Adipocyte (in vitro differentiated cells): Measurements from ENCODE around the gene RHBDL2.
"Not testable (repeated sequence)": the region's sequence is repeated elsewhere in the genome, so short reads cannot be mapped to it uniquely, and the experiment has no call there.

Experiments used
- DNase-seq: peaks from one replicate; pipeline ENCODE4 v3.0.0-alpha.2; 2015; ENCODE audit warnings: low read depth
- H3K27me3 ChIP-seq: replicated peaks from 2 replicates; pipeline ENCODE4 v1.7.0; 2013; ENCODE audit warnings: mild to moderate bottlenecking, low read length, moderate library complexity; ENCODE audit not compliant: control insufficient read depth, insufficient read depth
- H3K36me3 ChIP-seq: 2 replicates; pipeline ENCODE4 v1.7.0; 2013; ENCODE audit warnings: low read length, mild to moderate bottlenecking, moderate library complexity; ENCODE audit not compliant: control insufficient read depth, insufficient read depth, severe bottlenecking
- H3K4me1 ChIP-seq: 2 replicates; pipeline ENCODE4 v1.7.0; 2013; ENCODE audit warnings: mild to moderate bottlenecking, low read length, moderate library complexity; ENCODE audit not compliant: control insufficient read depth, insufficient read depth
- H3K4me3 ChIP-seq: 2 replicates; pipeline ENCODE4 v1.7.0; 2013; ENCODE audit warnings: mild to moderate bottlenecking, low read length, moderate library complexity
- H3K9ac ChIP-seq: 2 replicates; pipeline ENCODE4 v1.7.0; 2013; ENCODE audit warnings: mild to moderate bottlenecking, low read length, moderate library complexity
- H3K9me3 ChIP-seq: 2 replicates; pipeline ENCODE4 v1.7.0; 2013; ENCODE audit warnings: mild to moderate bottlenecking, low read length, moderate library complexity; ENCODE audit not compliant: control insufficient read depth

Gene RHBDL2

GRCh38 chr1:38929476-38929875, 12.2 kb downstream of the RHBDL2 start:
- no peaks in the 10 kb centered on the region for H3K36me3 ChIP-seq
- H3K4me1 ChIP-seq: no peaks in the 10 kb centered on the region
- no peak overlapping the region for H3K4me3 ChIP-seq
- H3K9ac ChIP-seq: no peak overlapping the region
- peak; percentile 29 for DNase-seq
- no peaks in the 10 kb centered on the region for H3K27me3 ChIP-seq
- no peaks in the 10 kb centered on the region for H3K9me3 ChIP-seq

DNA sequence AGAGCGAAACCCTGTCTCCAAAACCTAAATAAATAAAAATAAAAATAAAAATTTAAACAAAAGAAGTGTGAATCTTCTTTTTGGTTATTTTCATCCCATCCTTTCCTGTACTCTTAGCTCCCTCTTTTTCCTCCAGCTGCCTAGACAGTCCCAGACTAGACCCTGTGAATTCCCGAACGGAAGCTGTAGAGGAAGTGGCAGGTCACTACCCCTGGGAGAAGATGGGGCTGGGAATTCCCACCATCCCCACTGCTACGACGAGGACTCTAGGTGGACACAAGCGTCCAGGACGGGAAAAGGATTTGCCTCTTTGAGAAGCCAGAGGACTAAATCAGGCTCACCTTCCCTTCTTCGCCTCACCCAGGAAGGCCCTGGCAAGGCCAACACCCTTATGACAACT, 12.6 kb downstream of the RHBDL2 start:
- Histone ChIP-seq H3K27me3 (no peaks in the 10 kb centered on the region), H3K4me3 (no peak overlapping the region), H3K36me3 (no peaks in the 10 kb centered on the region), H3K4me1 (no peaks in the 10 kb centered on the region), H3K9ac (no peak overlapping the region), H3K9me3 (no peaks in the 10 kb centered on the region)
- no peak for DNase-seq

- no peaks in the 10 kb centered on the region for H3K4me1 ChIP-seq
- H3K27me3 ChIP-seq: no peaks in the 10 kb centered on the region
- H3K4me3 ChIP-seq: no peak overlapping the region
- no peak for DNase-seq
- H3K9ac ChIP-seq: no peak overlapping the region
- H3K9me3 ChIP-seq: no peaks in the 10 kb centered on the region
- no peaks in the 10 kb centered on the region for H3K36me3 ChIP-seq
Measured at GRCh38 chr1:38926091-38926490, 15.5 kb downstream of the RHBDL2 start.

GRCh38 chr1:38925391-38925790, 16.2 kb downstream of the RHBDL2 start:
- no peaks in the 10 kb centered on the region for H3K36me3 ChIP-seq
- H3K9me3 ChIP-seq: no peaks in the 10 kb centered on the region
- no peak overlapping the region for H3K9ac ChIP-seq
- H3K4me3 ChIP-seq: no peak overlapping the region
- H3K4me1 ChIP-seq: no peaks in the 10 kb centered on the region
- H3K27me3 ChIP-seq: no peaks in the 10 kb centered on the region
- no peak for DNase-seq

GRCh38 chr1:38923607-38924006, 18.0 kb downstream of the RHBDL2 start:
- Histone ChIP-seq H3K36me3 (no peaks in the 10 kb centered on the region), H3K9ac (no peak overlapping the region), H3K9me3 (no peaks in the 10 kb centered on the region), H3K27me3 (no peaks in the 10 kb centered on the region), H3K4me3 (no peak overlapping the region), H3K4me1 (no peaks in the 10 kb centered on the region)
- no peak for DNase-seq

DNA sequence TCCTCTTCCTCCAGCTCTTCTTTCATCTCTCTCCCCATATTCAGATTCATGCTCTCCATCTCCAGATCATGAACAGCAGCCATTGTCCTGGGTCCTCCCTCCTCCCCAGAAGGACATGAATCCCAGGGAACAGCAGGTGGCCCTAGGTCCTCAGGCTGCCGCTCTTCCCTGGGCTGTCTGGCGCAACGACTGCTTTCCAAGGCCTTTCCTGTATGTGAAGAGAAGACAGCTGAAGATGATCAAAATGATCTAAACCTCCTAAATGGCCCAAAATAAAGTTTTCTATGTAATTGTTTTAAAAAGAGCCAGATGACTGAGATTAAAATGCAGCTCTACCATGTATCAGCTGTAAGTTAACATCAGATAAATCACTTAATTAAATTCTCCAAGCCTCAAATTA, 22.5 kb downstream of the RHBDL2 start:
- Histone ChIP-seq H3K4me1 (no peaks in the 10 kb centered on the region), H3K27me3 (no peaks in the 10 kb centered on the region), H3K36me3 (peaks cover 14% of the 10 kb centered on the region), H3K9me3 (no peaks in the 10 kb centered on the region), H3K9ac (no peak overlapping the region), H3K4me3 (no peak overlapping the region)
- DNase-seq: no peak

DNA sequence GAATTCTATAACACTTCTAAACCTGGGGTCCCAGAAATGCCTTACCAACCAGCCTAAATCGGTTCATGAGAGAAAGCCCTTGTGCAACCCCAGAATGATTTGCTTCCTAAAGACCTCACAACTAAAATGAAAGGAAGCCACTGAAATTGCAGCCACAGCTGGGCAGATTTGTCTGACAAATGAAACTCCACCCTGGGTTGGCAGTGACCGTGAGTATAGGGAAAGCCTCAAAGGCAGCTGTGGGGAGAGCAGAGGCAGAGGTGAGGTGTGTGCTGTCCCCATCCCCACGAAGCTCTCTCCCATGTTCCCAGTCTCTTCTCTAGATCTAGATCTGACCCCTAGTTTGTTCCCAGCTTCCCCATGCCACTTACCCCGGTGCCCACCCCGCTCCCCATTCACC, 23.1 kb downstream of the RHBDL2 start:
- no peaks in the 10 kb centered on the region for H3K27me3 ChIP-seq
- H3K9me3 ChIP-seq: no peaks in the 10 kb centered on the region
- no peak overlapping the region for H3K4me3 ChIP-seq
- no peaks in the 10 kb centered on the region for H3K4me1 ChIP-seq
- no peak for DNase-seq
- peaks cover 14% of the 10 kb centered on the region for H3K36me3 ChIP-seq
- H3K9ac ChIP-seq: no peak overlapping the region

GRCh38 chr1:38917772-38918171, 23.9 kb downstream of the RHBDL2 start:
- Histone ChIP-seq H3K4me1 (no peaks in the 10 kb centered on the region), H3K9ac (no peak overlapping the region), H3K9me3 (no peaks in the 10 kb centered on the region), H3K27me3 (no peaks in the 10 kb centered on the region), H3K4me3 (no peak overlapping the region), H3K36me3 (peaks cover 14% of the 10 kb centered on the region)
- no peak for DNase-seq

GRCh38 chr1:38917337-38917736, 24.3 kb downstream of the RHBDL2 start:
- no peak overlapping the region for H3K4me3 ChIP-seq
- H3K36me3 ChIP-seq: peaks cover 14% of the 10 kb centered on the region
- H3K9ac ChIP-seq: no peak overlapping the region
- H3K27me3 ChIP-seq: no peaks in the 10 kb centered on the region
- DNase-seq: no peak
- H3K9me3 ChIP-seq: no peaks in the 10 kb centered on the region
- H3K4me1 ChIP-seq: no peaks in the 10 kb centered on the region

- H3K9ac ChIP-seq: no peak overlapping the region
- peaks cover 14% of the 10 kb centered on the region for H3K36me3 ChIP-seq
- H3K4me1 ChIP-seq: no peaks in the 10 kb centered on the region
- no peaks in the 10 kb centered on the region for H3K27me3 ChIP-seq
- no peak overlapping the region for H3K4me3 ChIP-seq
- no peak for DNase-seq
- H3K9me3 ChIP-seq: no peaks in the 10 kb centered on the region
Measured at GRCh38 chr1:38915352-38915948, 26.2 kb downstream of the RHBDL2 start.

DNA sequence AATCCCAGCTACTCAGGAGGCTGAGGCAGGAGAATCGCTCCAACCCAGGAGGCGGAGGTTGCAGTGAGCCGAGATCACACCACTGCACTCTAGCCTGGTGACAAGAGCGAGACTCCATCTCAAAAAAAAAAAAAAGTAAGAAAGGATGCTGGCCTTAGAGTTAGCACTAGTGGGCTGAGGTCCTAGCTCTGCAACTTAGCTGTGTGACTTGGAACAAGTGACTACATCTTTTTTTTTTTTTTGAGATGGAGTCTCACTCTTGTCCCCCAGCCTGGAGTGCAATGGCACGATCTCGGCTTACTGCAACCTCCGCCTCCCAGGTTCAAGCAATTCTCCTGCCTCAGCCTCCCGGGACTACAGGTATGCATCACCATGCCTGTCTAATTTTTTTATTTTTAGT, 26.7 kb downstream of the RHBDL2 start:
- not testable (repeated sequence) for H3K4me1 ChIP-seq

GRCh38 chr1:38908821-38909220, 32.8 kb downstream of the RHBDL2 start:
- no peaks in the 10 kb centered on the region for H3K36me3 ChIP-seq
- no peak overlapping the region for H3K9ac ChIP-seq
- H3K9me3 ChIP-seq: peaks cover 4% of the 10 kb centered on the region
- no peaks in the 10 kb centered on the region for H3K27me3 ChIP-seq
- no peak overlapping the region for H3K4me3 ChIP-seq
- DNase-seq: no peak
- H3K4me1 ChIP-seq: no peaks in the 10 kb centered on the region

More for the DNA sequence above, 26.7 kb downstream of the RHBDL2 start:
- H3K4me3 ChIP-seq, H3K9me3 ChIP-seq, DNase-seq, H3K9ac ChIP-seq, H3K27me3 ChIP-seq: not testable (repeated sequence)
- H3K36me3 ChIP-seq: peaks cover 14% of the 10 kb centered on the region
